ENCODE results near the gene BBS12. TPM values are rescaled to one million over a fixed set of nuclear protein-coding genes. Genes with fewer than 3 reads are reported as not detected.

BBS12 gene
- total RNA-seq, 1 experiment from 2014 or later: 4.9 TPM

- intact Hi-C loops (cut with micrococcal nuclease; ENCODE audit: unreplicated experiment): no loop called here
- no peak overlapping the region for H3K4me3 ChIP-seq
- TF ChIP-seq CTCF (conservative IDR thresholded peaks at IDR 0.05) (no peak), EZH2 (IDR thresholded peaks at IDR 0.05; ENCODE audit: low read depth) (no peak)
- H3K4me2 ChIP-seq: no peak overlapping the region
- H3K9me2 ChIP-seq (ENCODE audit: insufficient read depth): no peaks in the 10 kb centered on the region
- ChIA-PET CTCF (interaction anchor here (0.7 kb wide), 1 partner anchor 1291 kb away, joined by 3 read pairs; no protein-coding TSS in a partner anchor), POLR2A (ENCODE audit: unreplicated experiment) (no interaction called here)
- no peaks in the 10 kb centered on the region for H3K27me3 ChIP-seq (ENCODE audit: insufficient read depth, low read depth)
- no peak for DNase-seq
- no TSS peak for BruUV-seq (replicated peaks)
- no peaks in the 10 kb centered on the region for H3K36me3 ChIP-seq (ENCODE audit: low read depth)
- H3K9me3 ChIP-seq (ENCODE audit: insufficient read depth, low read depth): no peaks in the 10 kb centered on the region
- no peaks in the 10 kb centered on the region for H3F3A ChIP-seq (ENCODE audit: insufficient read depth, low read depth)
- H3K4me1 ChIP-seq (replicated peaks; ENCODE audit: insufficient read depth): 0 out of 2 replicates have a peak, but pooled peaks cover 14% of the 10 kb centered on the region
- no peak overlapping the region for H2AFZ ChIP-seq
- no peaks in the 10 kb centered on the region for H4K20me1 ChIP-seq (ENCODE audit: insufficient read depth)
- no peaks in the 10 kb centered on the region for H3K79me2 ChIP-seq (ENCODE audit: low read depth)
- no peak overlapping the region for H3K27ac ChIP-seq
Observed at GRCh38 chr4:122762966-122763716, 30.6 kb downstream of the BBS12 start.

GRCh38 chr4:122764071-122764820 lies 31.7 kb downstream of the BBS12 start:
- H3F3A ChIP-seq (ENCODE audit: insufficient read depth, low read depth): no peaks in the 10 kb centered on the region
- no peak overlapping the region for H2AFZ ChIP-seq
- POLR2A ChIA-PET (ENCODE audit: unreplicated experiment): no interaction called here
- H3K36me3 ChIP-seq (ENCODE audit: low read depth): no peaks in the 10 kb centered on the region
- H3K4me3 ChIP-seq: no peak overlapping the region
- no peaks in the 10 kb centered on the region for H4K20me1 ChIP-seq (ENCODE audit: insufficient read depth)
- no peaks in the 10 kb centered on the region for H3K79me2 ChIP-seq (ENCODE audit: low read depth)
- CTCF ChIA-PET: interaction anchor here (0.6 kb wide), 1 partner anchor 63 kb away, joined by 3 read pairs; no protein-coding TSS in a partner anchor
- 0 out of 2 replicates have a peak, but pooled peaks cover 14% of the 10 kb centered on the region for H3K4me1 ChIP-seq (replicated peaks; ENCODE audit: insufficient read depth)
- TF ChIP-seq EZH2 (IDR thresholded peaks at IDR 0.05; ENCODE audit: low read depth): no peak
- no peak for TF ChIP-seq CTCF (conservative IDR thresholded peaks at IDR 0.05)
- H3K9me3 ChIP-seq (ENCODE audit: insufficient read depth, low read depth): no peaks in the 10 kb centered on the region
- no peaks in the 10 kb centered on the region for H3K9me2 ChIP-seq (ENCODE audit: insufficient read depth)
- H3K4me2 ChIP-seq: no peak overlapping the region
- BruUV-seq (replicated peaks): no TSS peak
- DNase-seq: no peak
- intact Hi-C loops (cut with micrococcal nuclease; ENCODE audit: unreplicated experiment): no loop called here
- H3K27me3 ChIP-seq (ENCODE audit: insufficient read depth, low read depth): no peaks in the 10 kb centered on the region
- no peak overlapping the region; the same call in 1 of the 2 replicates for H3K27ac ChIP-seq

- no peak overlapping the region for H3K4me2 ChIP-seq
- DNase-seq: no peak
- POLR2A ChIA-PET (ENCODE audit: unreplicated experiment): no interaction called here
- H3K9me2 ChIP-seq (ENCODE audit: insufficient read depth): no peaks in the 10 kb centered on the region
- CTCF ChIA-PET: no interaction called here
- no TSS peak for BruUV-seq (replicated peaks)
- H3K9me3 ChIP-seq (ENCODE audit: insufficient read depth, low read depth): no peaks in the 10 kb centered on the region
- no peaks in the 10 kb centered on the region for H3K27me3 ChIP-seq (ENCODE audit: insufficient read depth, low read depth)
- H3K79me2 ChIP-seq (ENCODE audit: low read depth): no peaks in the 10 kb centered on the region
- H3K36me3 ChIP-seq (ENCODE audit: low read depth): no peaks in the 10 kb centered on the region
- intact Hi-C loops (cut with micrococcal nuclease; ENCODE audit: unreplicated experiment): no loop called here
- H3K4me3 ChIP-seq: no peak overlapping the region
- no peak overlapping the region; the same call in 1 of the 2 replicates for H3K27ac ChIP-seq
- H2AFZ ChIP-seq: no peak overlapping the region
- no peaks in the 10 kb centered on the region for H4K20me1 ChIP-seq (ENCODE audit: insufficient read depth)
- TF ChIP-seq CTCF (conservative IDR thresholded peaks at IDR 0.05) (no peak), EZH2 (IDR thresholded peaks at IDR 0.05; ENCODE audit: low read depth) (no peak)
- 0 out of 2 replicates have a peak, but pooled peaks cover 14% of the 10 kb centered on the region for H3K4me1 ChIP-seq (replicated peaks; ENCODE audit: insufficient read depth)
- H3F3A ChIP-seq (ENCODE audit: insufficient read depth, low read depth): no peaks in the 10 kb centered on the region
Observed at GRCh38 chr4:122764821-122765215, 32.3 kb downstream of the BBS12 start.
